SK-N-SH (cell line): ENCODE results near the gene PARP12. TPM values are rescaled to one million over a fixed set of nuclear protein-coding genes. Genes with fewer than 3 reads are reported as not detected.

Experiments
- CTCF ChIA-PET: fragments of 300-600, 350-600 bp; formaldehyde crosslinking; extraction: SDS; loops from one replicate; lab custom pipeline; 2021; lab: Yijun Ruan, JAX
- POLR2A ChIA-PET: fragments of 350-600 bp; sonication (Branson Sonifier 250); formaldehyde crosslinking; extraction: SDS; loops from one replicate; lab custom pipeline; 2020; ENCODE audit warnings: antibody characterized with exemption, inconsistent platforms; lab: Yijun Ruan, JAX
- DNase-seq: peaks from one replicate; pipeline ENCODE4 v3.0.0; 2012
- H2AFZ ChIP-seq: fragments of 200-600 bp; sonication (generic); 2 replicates; pipeline ENCODE4 v1.8.1; 2016; ENCODE audit warnings: antibody characterized with exemption, mild to moderate bottlenecking, low read depth
- H3F3A ChIP-seq: fragments of 200-600 bp; sonication (generic); replicated peaks from 2 replicates; pipeline ENCODE3; 2016; ENCODE audit warnings: antibody characterized with exemption, mild to moderate bottlenecking; ENCODE audit not compliant: insufficient read depth
- H3K27ac ChIP-seq, 2 experiments: fragments of 200-500 bp in 1 of 2; fragments of 200-600 bp in 1 of 2; sonication (Bioruptor generic) in 1 of 2; sonication (generic), shearing (Covaris generic) in 1 of 2; 2 replicates each; pipeline versions ENCODE4 v1.5.1 to v1.6.1; 2014 to 2016; ENCODE audit warnings: low read depth in 2 of 2, inconsistent platforms in 1 of 2, low read length in 1 of 2, mild to moderate bottlenecking in 1 of 2, mixed read lengths in 1 of 2
- H3K27me3 ChIP-seq: fragments of 200-600 bp; sonication (generic), shearing (Covaris generic); 2 replicates; pipeline ENCODE4 v1.6.1; 2016; ENCODE audit warnings: mixed run types; ENCODE audit not compliant: insufficient read depth
- H3K36me3 ChIP-seq, 2 experiments: fragments of 200-500 bp in 1 of 2; fragments of 200-600 bp in 1 of 2; sonication (Bioruptor generic) in 1 of 2; sonication (generic) in 1 of 2; replicated peaks in 1 of 2; 2 replicates each; pipeline versions ENCODE3 to v1.5.1; 2014 to 2016; ENCODE audit warnings: low read length in 1 of 2, mild to moderate bottlenecking in 1 of 2; ENCODE audit not compliant: insufficient read depth in 2 of 2, control insufficient read depth in 1 of 2
- H3K4me1 ChIP-seq, 2 experiments: fragments of 200-500 bp in 1 of 2; fragments of 200-600 bp in 1 of 2; sonication (Bioruptor generic) in 1 of 2; sonication (generic), shearing (Covaris generic) in 1 of 2; 2 replicates each; pipeline versions ENCODE4 v1.5.1 to v1.6.1; 2014 to 2016; ENCODE audit warnings: low read depth in 1 of 2, low read length in 1 of 2, mixed run types in 1 of 2; ENCODE audit not compliant: insufficient read depth in 2 of 2, control insufficient read depth in 1 of 2
- H3K4me2 ChIP-seq: fragments of 200-600 bp; sonication (generic), shearing (Covaris generic); 2 replicates; pipeline ENCODE4 v1.6.1; 2017; ENCODE audit warnings: mixed run types
- H3K4me3 ChIP-seq, 2 experiments: fragments of 200-500 bp in 1 of 2; fragments of 200-600 bp in 1 of 2; sonication (Bioruptor generic) in 1 of 2; sonication (generic), shearing (Covaris generic) in 1 of 2; 2 replicates each; pipeline versions ENCODE4 v1.5.1 to v1.8.1; 2014 to 2016; ENCODE audit warnings: low read depth in 2 of 2, inconsistent platforms in 1 of 2, low read length in 1 of 2, mild to moderate bottlenecking in 1 of 2, mixed read lengths in 1 of 2, moderate library complexity in 1 of 2
- H3K79me2 ChIP-seq: fragments of 200-600 bp; sonication (generic); 2 replicates; pipeline ENCODE4 v1.8.1; 2017; ENCODE audit warnings: mild to moderate bottlenecking; ENCODE audit not compliant: insufficient read depth
- H3K9ac ChIP-seq: fragments of 200-600 bp; sonication (generic); 2 replicates; pipeline ENCODE4 v1.6.1; 2017; ENCODE audit warnings: mixed run types
- H3K9me2 ChIP-seq: fragments of 200-600 bp; sonication (generic); 2 replicates; pipeline ENCODE4 v1.6.1; 2017; ENCODE audit warnings: mixed run types
- H3K9me3 ChIP-seq: fragments of 200-600 bp; sonication (generic); 2 replicates; pipeline ENCODE4 v1.6.1; 2017; ENCODE audit warnings: mixed run types, mild to moderate bottlenecking, moderate library complexity
- H4K20me1 ChIP-seq: fragments of 200-600 bp; sonication (generic); 2 replicates; pipeline ENCODE4 v1.6.1; 2017; ENCODE audit warnings: mild to moderate bottlenecking, mixed run types; ENCODE audit not compliant: insufficient read depth
- CHD2 ChIP-seq: fragments of 150-350 bp; IDR thresholded peaks from 2 replicates; pipeline ENCODE4 v1.6.1; 2018; ENCODE audit warnings: low read length; ENCODE audit not compliant: partially characterized antibody
- ELF1 ChIP-seq: IDR thresholded peaks from 2 replicates; pipeline ENCODE4 v1.4.0; 2012
- EP300 ChIP-seq, 2 experiments: IDR thresholded peaks; 2 replicates each; pipeline versions ENCODE4 v1.4.0 to v1.6.1; 2012; ENCODE audit warnings: borderline replicate concordance in 1 of 2, low read depth in 1 of 2, low read length in 1 of 2
- EZH2phosphoT487 ChIP-seq: fragments of 200-600 bp; sonication (generic); IDR thresholded peaks from 2 replicates; pipeline ENCODE4 v1.6.1; 2017; ENCODE audit warnings: low read depth, mixed run types, mild to moderate bottlenecking, antibody characterized with exemption, moderate library complexity, borderline replicate concordance
- FOXJ3 ChIP-seq: sonication (generic); formaldehyde crosslinking; IDR thresholded peaks from 2 replicates; pipeline ENCODE4 v1.5.1; 2020; ENCODE audit warnings: mild to moderate bottlenecking, missing genetic modification reagents
- GABPA ChIP-seq: IDR thresholded peaks from 2 replicates; pipeline ENCODE4 v1.4.0; 2012; ENCODE audit warnings: low read depth, mild to moderate bottlenecking
- IRF3 ChIP-seq: fragments of 150-350 bp; IDR thresholded peaks from 2 replicates; pipeline ENCODE4 v1.6.1; 2016; ENCODE audit warnings: mild to moderate bottlenecking, low read depth, low read length
- RAD21 ChIP-seq: IDR thresholded peaks from 2 replicates; pipeline ENCODE4 v1.6.1; 2012; ENCODE audit warnings: mild to moderate bottlenecking, low read length
- REST ChIP-seq: IDR thresholded peaks from 2 replicates; pipeline ENCODE4 v1.6.1; 2012; ENCODE audit warnings: mild to moderate bottlenecking, low read depth, low read length, moderate library complexity
- RFX5 ChIP-seq: IDR thresholded peaks from 2 replicates; pipeline ENCODE4 v1.6.1; 2012; ENCODE audit warnings: mild to moderate bottlenecking, improper control_type of control experiment, low read length
- SMC3 ChIP-seq: IDR thresholded peaks from 2 replicates; pipeline ENCODE4 v1.6.1; 2012; ENCODE audit warnings: low read depth, low read length, improper control_type of control experiment
- TCF12 ChIP-seq: IDR thresholded peaks from 2 replicates; pipeline ENCODE4 v1.4.0; 2012
- USF1 ChIP-seq: IDR thresholded peaks from 2 replicates; pipeline ENCODE4 v1.4.0; 2012; ENCODE audit warnings: low read depth, borderline replicate concordance
- YY1 ChIP-seq: IDR thresholded peaks from 2 replicates; pipeline ENCODE4 v1.4.0; 2012; ENCODE audit warnings: low read depth, mild to moderate bottlenecking
- WGBS: methylation state at CpG from one replicate; pipeline ENCODE4 v1.1.6; 2017; ENCODE audit warnings: low lambda C conversion rate; 5-methylcytosine and 5-hydroxymethylcytosine counted together
- polyA plus RNA-seq, 3 experiments: library from polyadenylated mRNA; depleted of rRNA; stranded (reverse); fragments of >200 nt; gene quantifications; 2 replicates each; pipeline ENCODE4 v1.2.3, GENCODE V29; 2012

The PARP12 gene
- polyA plus RNA-seq, 1 of the 3 experiments (the other 2 are of a cell fraction): 17.7 TPM

GRCh38 chr7:140093375-140093774, 30.6 kb upstream of the PARP12 start:
- Histone ChIP-seq H3K4me3 (no peak overlapping the region), H3K9ac (no peak overlapping the region), H3F3A (no peaks in the 10 kb centered on the region), H3K9me3 (no peaks in the 10 kb centered on the region), H4K20me1 (no peaks in the 10 kb centered on the region), H3K36me3 (peaks cover 50 to 68% of the 10 kb centered on the region in 2 experiments), H3K4me2 (no peak overlapping the region), H3K9me2 (no peaks in the 10 kb centered on the region), H3K79me2 (no peaks in the 10 kb centered on the region), H3K4me1 (no peaks in the 10 kb centered on the region), H3K27ac (no peak overlapping the region), H2AFZ (no peak overlapping the region), H3K27me3 (no peaks in the 10 kb centered on the region)
- POLR2A ChIA-PET: no interaction called here
- 78% methylated on average over 1 of the region's 1 CpG for WGBS
- no peak for TF ChIP-seq TCF12
- TF ChIP-seq GABPA: no peak
- no peak for TF ChIP-seq IRF3
- no peak for TF ChIP-seq ELF1
- no peak for TF ChIP-seq RAD21
- no peak for TF ChIP-seq USF1
- no peak for TF ChIP-seq CHD2
- no peak for TF ChIP-seq EZH2phosphoT487
- no peak for TF ChIP-seq YY1
- no peak for TF ChIP-seq FOXJ3
- TF ChIP-seq REST: no peak
- no peak for TF ChIP-seq RFX5
- no peak for TF ChIP-seq SMC3
- no peak for TF ChIP-seq EP300 (IDR thresholded peaks at IDR 0.05; ENCODE audit: borderline replicate concordance in 1 of 2, low read depth in 1 of 2, low read length in 1 of 2)
- DNase-seq: no peak
- CTCF ChIA-PET: interaction anchor here (1.0 kb wide), 1 partner anchor 31 kb away, joined by 3 read pairs; no protein-coding TSS in a partner anchor
